ENCODE data around the gene CCNI2.

Gene CCNI2

GRCh38 chr5:132746954-132747615 lies at the start of gene CCNI2:
CCNI2 (plus strand) TSS chr5:132747426; CDS start chr5:132747496, 70 bp downstream.
- DNase-seq: peak; percentile 61

DNA sequence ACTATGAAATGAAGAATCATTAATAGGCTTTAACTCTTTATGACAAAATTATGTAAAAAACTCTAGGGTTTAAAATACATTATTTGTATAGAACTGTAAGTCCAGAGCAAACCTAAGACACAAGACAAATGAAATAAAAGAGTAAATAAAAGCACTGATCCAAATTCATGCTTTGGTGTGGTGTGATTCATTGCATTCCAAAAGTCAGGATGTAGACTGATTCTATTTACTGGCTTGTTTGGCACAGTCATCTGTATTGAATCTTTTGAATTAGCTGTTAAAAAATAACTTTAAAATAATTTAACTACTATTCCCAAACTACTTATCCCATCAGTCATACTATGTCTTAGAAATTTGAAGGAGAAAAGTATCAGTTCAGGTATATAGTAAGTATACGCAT lies 42.4 kb upstream of the CCNI2 start:
- DNase-seq: no peak

DNA sequence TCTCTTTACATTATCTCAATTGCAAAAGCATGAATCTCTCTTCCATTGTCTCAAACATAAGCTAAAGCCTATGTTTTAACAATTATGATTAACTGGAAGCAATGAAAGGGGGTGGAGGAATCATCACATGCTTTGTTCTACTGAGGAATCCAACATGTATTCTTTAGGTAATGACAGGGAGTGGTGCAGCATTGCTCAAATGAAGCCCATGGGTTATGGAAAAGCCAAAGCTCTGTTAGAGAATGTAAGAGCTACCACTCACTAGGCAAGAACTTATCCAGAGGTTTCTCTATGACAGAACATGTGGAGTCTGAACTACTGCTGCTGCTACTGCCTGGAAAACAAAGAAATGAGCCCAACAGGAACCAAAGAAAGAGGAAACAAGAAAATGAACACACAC lies 38.6 kb upstream of the CCNI2 start:
- DNase-seq: no peak

DNA sequence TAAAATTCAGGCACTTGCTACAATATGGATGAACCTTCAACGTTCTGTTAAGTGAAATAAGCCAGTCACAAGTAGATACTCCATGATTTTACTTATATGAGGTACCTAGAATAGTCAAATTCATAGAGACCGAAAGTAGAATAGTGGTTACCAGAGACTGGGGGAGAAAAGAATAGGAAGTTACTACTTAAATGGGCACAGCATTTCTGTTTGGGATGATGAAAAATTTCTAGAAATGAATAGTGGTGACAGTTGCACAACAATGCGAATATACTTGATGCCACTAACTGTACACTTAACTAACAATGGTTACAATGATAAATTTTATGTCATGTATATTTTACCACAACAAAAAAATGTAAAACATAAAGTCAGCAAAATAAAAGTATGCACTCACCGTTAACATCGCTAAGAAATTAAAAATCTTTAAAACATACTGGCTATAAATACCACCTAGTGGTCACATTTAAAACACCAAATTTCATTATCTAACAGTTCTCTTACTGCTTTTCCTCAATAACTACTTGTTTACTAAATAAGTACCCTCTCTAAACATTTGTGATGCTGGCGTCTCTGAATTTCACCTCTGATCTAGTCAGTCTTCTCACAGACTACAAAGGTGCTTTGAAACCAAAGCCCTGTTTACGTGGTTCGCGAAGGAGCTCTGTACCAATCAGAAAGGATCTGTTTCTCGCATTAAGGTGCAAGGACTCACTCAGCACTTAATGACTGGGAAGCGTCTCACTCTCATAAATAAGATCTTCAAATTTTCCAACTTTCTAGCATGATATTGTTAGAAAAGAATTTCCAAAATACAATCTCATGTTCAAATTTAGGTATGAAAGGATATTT lies 32.5 kb upstream of the CCNI2 start:
- no peak for DNase-seq

DNA sequence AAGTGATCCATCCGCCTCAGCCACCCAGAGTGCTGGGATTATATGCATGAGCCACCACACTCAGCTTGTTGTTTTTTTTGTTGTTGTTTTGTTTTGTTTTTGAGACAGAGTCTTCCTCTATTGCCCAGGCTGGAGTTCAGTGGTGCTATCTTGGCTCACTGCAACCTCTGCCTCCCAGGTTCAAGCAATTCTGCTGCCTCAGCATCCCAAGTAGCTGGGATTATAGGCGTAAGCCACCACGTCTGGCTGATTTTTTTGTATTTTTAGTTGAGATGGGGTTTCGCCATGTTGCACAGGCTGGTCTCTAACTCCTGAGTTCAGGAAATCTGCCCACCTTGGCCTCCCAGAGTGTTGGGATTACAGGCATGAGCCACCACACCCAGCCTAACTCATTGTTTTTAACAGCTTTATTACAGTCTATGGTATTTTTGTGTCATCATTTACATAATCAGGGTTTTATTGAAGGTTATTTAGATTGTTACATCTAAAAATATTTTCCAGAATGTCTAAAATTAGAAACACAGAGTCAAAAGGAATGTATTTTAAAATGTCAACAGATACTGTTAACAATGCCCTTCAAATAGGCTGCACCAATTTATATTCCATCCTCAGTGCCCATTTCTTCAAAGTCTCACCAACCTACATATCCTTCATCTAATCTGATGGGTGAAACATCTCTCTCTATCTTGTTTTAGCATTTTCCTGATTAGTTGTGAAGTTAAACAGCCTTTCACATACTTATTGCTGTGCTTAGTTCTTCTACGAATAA lies 28.5 kb upstream of the CCNI2 start:
- no peak for DNase-seq

DNA sequence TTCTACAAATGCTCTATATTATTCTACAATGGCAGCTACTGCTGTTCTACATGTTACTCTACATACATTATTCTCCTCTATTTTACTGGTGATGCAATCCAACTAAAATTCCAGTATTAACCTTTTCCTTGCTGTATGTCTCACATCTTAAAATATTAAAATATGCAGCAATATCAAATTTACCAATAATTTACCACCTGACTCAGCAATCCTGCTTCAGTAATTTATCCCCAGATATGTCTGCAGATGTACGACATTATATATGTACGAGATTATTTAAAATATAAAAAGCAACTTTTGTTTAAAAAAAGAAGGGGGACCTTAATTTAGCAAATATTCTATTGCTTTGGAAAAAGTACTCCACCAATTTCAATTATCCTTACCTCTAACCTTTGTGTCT lies 21.5 kb upstream of the CCNI2 start:
- DNase-seq: no peak

DNA sequence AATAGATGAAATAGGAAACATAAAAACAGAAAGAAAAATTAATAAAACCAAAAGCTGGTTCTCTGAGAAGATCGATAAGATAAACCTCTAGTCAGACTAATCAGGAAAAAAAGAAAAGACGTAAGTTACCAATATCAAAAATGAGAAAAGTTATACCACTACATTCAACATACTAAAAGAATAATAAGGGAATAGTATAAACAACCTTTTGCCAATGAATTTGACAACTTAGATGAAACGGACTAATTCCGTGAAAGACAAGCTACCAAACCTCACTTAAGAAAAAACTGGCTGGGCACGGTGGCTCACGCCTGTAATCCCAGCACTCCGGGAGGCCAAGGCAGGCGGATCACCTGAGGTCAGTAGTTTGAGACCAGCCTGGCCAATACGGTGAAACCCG lies 17.3 kb upstream of the CCNI2 start:
- DNase-seq: no peak

GRCh38 chr5:132733499-132734148 lies 13.6 kb upstream of the CCNI2 start:
- no peak for DNase-seq

GRCh38 chr5:132734687-132735086 lies 12.5 kb upstream of the CCNI2 start:
- DNase-seq: no peak

DNA sequence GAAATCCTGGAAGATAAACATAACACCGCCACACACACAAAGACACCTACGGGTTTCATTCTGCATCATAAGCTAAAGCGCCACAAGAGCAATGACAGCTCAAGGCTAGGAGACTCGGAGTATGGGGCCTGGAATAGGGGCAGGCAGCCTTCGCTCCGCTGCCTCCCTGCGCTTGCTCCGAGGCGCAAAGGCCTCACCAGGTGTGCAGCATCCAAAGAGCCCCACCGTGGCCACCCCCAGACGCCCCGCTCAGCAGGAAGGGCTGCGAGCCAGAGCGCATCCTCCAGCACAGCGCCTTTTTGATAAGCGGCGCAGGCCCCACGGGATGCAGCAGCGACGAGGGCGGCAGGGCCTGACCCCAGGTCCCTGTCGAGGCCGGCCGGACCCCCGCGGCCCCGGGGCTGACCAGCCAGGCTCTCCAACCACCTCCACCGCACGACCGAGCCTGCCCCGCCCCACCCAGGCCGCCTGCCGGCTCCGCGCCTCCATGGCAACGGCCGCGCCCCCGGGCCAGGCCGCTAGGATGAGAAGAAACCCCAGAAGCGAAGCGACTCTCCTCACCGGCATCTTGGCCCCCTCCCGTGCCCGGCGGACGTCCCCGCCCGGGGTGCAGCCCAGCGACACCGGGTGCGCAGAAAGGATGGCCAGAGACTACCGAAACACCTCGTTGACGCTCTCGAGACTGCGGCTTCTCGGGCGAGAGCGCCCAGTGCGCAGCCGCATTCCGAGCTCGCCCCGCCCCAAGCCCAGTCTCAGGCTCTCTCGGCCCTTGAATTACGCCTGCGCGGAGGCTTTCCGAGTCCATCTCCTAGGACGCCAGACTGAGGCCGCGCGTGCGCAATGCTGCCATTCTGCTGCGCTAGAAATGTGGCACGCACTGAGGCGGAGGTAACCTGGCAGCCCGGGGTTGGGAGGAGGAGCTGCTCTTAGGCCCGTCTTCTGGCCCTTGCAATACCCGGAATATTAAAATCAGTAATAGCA lies 10.1 kb upstream of the CCNI2 start, which contains the start of gene KIF3A:
Gene KIF3A, minus strand, starts transcription at position 694 of the 981 bp plus-strand sequence. Its CDS starts 127 bp downstream, at position 567.
- peak; percentile 99 for DNase-seq

- DNase-seq: no peak
Measured at GRCh38 chr5:132737982-132738681, 9.1 kb upstream of the CCNI2 start.

DNA sequence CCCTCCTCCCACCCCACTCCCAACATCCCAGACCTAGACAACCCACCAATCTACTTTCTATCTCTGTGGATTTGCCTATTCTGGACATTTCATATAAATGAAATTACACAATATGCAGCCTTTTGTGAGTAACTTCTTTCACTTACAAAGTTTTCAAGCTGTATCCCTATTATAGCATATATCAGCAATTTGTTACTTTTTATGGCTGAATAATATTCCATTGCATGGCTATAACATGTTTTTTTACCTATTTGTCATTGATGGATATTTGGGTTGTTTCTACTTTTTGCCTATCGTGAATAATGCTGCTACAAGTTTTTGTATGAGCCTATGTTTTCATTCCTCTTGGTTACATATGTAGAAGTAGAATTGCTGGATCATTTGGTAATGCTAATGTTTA lies 8.0 kb upstream of the CCNI2 start:
- DNase-seq: no peak

DNA sequence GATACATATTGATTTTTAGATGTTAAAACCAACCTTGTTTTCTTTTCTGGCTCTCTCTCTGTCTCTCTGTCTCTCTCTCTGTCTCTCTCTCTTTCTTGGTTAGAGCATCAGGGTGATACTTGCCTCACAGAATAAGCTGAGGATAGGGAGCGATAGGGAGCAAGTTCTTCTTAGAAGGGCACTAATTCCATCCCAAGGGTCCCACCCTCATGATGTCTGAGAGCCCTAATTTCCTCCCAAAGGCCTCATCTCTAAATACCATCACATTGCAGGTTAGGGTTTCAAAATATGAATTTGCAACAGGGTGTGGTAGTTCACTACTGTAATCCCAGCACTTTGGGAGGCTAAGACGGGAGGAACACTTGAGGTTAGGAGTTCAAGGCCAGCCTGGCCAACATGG lies 5.1 kb upstream of the CCNI2 start:
- DNase-seq: no peak

- DNase-seq: no peak
Measured at GRCh38 chr5:132742626-132743025, 4.6 kb upstream of the CCNI2 start.

DNA sequence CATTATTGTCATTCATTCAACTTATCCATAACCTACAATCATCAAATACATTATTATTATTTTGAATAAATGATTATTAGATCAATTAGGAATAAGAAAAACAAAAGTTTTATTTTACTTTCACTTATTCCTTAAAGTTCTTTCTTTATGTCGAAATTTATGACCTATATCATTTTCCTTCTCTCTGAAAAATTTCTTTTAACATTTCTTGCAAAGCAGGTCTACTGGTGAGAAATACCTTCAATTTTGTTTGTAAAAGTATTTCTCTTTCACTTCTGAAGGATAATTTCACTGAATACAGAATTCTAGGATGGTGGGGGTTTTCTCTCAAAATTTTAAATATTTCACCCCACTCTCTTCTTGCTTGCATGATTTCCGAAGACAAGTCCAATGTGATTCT lies 2.6 kb upstream of the CCNI2 start:
- DNase-seq: no peak

- DNase-seq: no peak
Measured at GRCh38 chr5:132746592-132746953, 653 bp upstream of the CCNI2 start.

- DNase-seq: peak; percentile 33
Measured at GRCh38 chr5:132747616-132748440, 602 bp downstream of the CCNI2 start.

- no peak for DNase-seq
Measured at GRCh38 chr5:132748522-132749000, 1.3 kb downstream of the CCNI2 start.

GRCh38 chr5:132749506-132749905 lies 2.3 kb downstream of the CCNI2 start:
- DNase-seq: no peak

Measured in CD4-positive, alpha-beta T cell treated with Interleukin-15 for 1 hour (primary cell).